ENCODE measurements around the gene CFAP74. TPM values are rescaled to one million over a fixed set of nuclear protein-coding genes. Genes with fewer than 3 reads are reported as not detected.

CFAP74 gene
- total RNA-seq, 1 experiment from 2014 or later = not detected

DNA sequence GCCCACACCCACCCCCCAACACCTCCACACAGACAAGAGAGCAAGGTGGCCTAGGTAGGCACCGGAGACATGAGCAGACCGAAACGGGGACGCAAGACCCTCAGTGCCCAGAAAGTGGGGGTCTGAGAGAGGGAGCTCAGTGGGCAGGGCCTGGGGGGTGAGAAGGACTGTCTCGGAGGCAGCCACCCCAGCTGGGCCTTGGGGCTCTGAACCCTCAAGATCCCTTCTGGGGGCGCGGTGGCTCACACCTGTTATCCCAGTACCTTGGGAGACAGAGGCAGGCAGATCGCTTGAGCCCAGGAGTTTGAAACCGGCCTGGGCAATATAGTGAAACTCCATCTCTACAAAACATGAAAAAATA is 103.6 kb downstream of the CFAP74 start:
- Histone ChIP-seq H3K27me3 (replicated peaks; ENCODE audit: insufficient read depth, low read depth, low read length, poor library complexity) (no peaks in the 10 kb centered on the region), H3K9me3 (ENCODE audit: low read depth, low read length, poor library complexity, severe bottlenecking) (no peaks in the 10 kb centered on the region), H3K36me3 (ENCODE audit: insufficient read depth, low read length, poor library complexity, severe bottlenecking) (no peaks in the 10 kb centered on the region), H3K4me1 (ENCODE audit: insufficient read depth, low read length, poor library complexity, severe bottlenecking) (peaks cover 7% of the 10 kb centered on the region), H3K4me3 (ENCODE audit: low read depth, low read length, poor library complexity, severe bottlenecking) (no peak overlapping the region), H3K27ac (ENCODE audit: low read depth, low read length, poor library complexity, severe bottlenecking) (no peak overlapping the region)
- no TSS peak for BruUV-seq (replicated peaks)
- intact Hi-C loops (cut with micrococcal nuclease; ENCODE audit: unreplicated experiment) = no loop called here
- POLR2A ChIA-PET (ENCODE audit: low non-redundant PET) = no interaction called here
- TF ChIP-seq EZH2 (IDR thresholded peaks at IDR 0.05; ENCODE audit: borderline replicate concordance, low read depth, low read length, poor library complexity, severe bottlenecking) = no peak
- TF ChIP-seq, protein P1, sequence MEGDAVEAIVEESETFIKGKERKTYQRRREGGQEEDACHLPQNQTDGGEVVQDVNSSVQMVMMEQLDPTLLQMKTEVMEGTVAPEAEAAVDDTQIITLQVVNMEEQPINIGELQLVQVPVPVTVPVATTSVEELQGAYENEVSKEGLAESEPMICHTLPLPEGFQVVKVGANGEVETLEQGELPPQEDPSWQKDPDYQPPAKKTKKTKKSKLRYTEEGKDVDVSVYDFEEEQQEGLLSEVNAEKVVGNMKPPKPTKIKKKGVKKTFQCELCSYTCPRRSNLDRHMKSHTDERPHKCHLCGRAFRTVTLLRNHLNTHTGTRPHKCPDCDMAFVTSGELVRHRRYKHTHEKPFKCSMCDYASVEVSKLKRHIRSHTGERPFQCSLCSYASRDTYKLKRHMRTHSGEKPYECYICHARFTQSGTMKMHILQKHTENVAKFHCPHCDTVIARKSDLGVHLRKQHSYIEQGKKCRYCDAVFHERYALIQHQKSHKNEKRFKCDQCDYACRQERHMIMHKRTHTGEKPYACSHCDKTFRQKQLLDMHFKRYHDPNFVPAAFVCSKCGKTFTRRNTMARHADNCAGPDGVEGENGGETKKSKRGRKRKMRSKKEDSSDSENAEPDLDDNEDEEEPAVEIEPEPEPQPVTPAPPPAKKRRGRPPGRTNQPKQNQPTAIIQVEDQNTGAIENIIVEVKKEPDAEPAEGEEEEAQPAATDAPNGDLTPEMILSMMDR (conservative IDR thresholded peaks at IDR 0.05; ENCODE audit: low read depth, low read length) = no peak
- CTCF ChIA-PET = no interaction called here
- DNase-seq (ENCODE audit: low spot score) = no peak

DNA sequence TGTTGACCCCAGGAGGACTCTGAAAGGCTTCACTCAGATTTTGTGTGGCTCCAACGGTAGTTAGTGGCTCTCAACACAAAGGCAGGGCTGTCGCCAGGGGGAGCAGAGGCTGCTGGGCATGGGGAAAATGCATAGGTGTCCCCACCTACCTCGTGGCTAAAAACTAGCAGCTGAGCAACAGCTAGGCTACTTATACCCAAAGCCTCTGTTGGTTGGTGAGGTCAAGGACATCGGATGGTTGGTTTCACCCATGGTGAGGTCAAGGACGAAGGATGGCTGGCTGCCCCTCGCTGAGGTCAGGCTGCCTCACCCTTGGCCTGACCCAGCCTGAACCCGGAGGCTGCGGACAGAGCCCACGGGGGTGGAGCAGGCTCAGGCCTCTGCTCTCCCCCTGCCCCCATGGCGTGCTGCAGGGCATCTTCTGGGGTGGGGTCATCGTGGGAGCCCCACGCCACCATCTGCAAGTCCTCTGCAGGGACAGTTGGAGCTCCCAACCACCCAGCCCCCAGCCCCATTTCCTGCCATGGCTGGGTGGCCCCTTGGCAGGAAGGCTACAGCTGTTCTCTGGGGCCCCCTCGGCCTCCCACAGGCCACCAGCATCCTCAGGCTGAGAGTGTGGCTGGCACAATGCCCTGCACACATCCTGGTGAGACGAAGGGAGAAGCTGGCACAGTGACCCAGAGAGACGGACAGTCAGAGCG is 104.2 kb downstream of the CFAP74 start:
- no TSS peak for BruUV-seq (replicated peaks)
- no peak overlapping the region for H3K27ac ChIP-seq (ENCODE audit: low read depth, low read length, poor library complexity, severe bottlenecking)
- POLR2A ChIA-PET (ENCODE audit: low non-redundant PET) = no interaction called here
- intact Hi-C loops (cut with micrococcal nuclease; ENCODE audit: unreplicated experiment) = no loop called here
- no peak for DNase-seq (ENCODE audit: low spot score)
- no peaks in the 10 kb centered on the region for H3K27me3 ChIP-seq (replicated peaks; ENCODE audit: insufficient read depth, low read depth, low read length, poor library complexity)
- H3K4me1 ChIP-seq (ENCODE audit: insufficient read depth, low read length, poor library complexity, severe bottlenecking) = peaks cover 12% of the 10 kb centered on the region
- CTCF ChIA-PET = no interaction called here
- H3K9me3 ChIP-seq (ENCODE audit: low read depth, low read length, poor library complexity, severe bottlenecking) = no peaks in the 10 kb centered on the region
- H3K4me3 ChIP-seq (ENCODE audit: low read depth, low read length, poor library complexity, severe bottlenecking) = no peak overlapping the region
- no peaks in the 10 kb centered on the region for H3K36me3 ChIP-seq (ENCODE audit: insufficient read depth, low read length, poor library complexity, severe bottlenecking)
- TF ChIP-seq, protein P1 (conservative IDR thresholded peaks at IDR 0.05; ENCODE audit: low read depth, low read length) = no peak; the same call in 1 of the 2 replicates
- no peak for TF ChIP-seq EZH2 (IDR thresholded peaks at IDR 0.05; ENCODE audit: borderline replicate concordance, low read depth, low read length, poor library complexity, severe bottlenecking)

DNA sequence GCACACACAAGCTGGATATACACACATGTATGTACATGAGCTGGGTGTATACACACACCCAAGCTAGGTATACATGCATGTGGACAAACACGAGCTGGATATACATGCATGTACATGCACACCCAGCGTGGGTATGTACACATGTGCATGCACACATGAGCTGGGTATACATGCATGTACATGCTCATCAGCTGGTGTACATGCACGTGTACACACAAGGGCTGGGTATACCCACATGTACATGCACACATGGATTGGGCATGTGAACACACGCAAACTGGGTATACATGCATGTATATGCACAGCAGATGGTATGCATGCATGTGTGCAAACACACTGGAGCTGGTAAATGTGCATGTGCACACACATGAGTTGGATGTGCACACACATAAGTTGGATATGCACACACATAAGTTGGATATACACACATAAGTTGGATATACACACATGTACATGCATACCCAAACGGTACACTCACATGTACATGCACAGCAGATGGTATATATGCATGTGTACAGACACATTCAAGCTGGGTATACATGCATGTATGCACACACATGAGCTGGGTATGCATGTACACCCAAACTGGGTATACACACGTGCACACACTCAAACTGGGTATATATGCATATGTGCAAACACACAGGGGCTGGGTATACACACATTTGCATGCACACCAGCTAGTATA is 105.2 kb downstream of the CFAP74 start:
- intact Hi-C loops (cut with micrococcal nuclease; ENCODE audit: unreplicated experiment) = no loop called here
- TF ChIP-seq, protein P1 (conservative IDR thresholded peaks at IDR 0.05; ENCODE audit: low read depth, low read length) = no peak
- TF ChIP-seq EZH2 (IDR thresholded peaks at IDR 0.05; ENCODE audit: borderline replicate concordance, low read depth, low read length, poor library complexity, severe bottlenecking) = no peak
- Histone ChIP-seq H3K4me3 (ENCODE audit: low read depth, low read length, poor library complexity, severe bottlenecking) (no peak overlapping the region), H3K27ac (ENCODE audit: low read depth, low read length, poor library complexity, severe bottlenecking) (no peak overlapping the region), H3K36me3 (ENCODE audit: insufficient read depth, low read length, poor library complexity, severe bottlenecking) (no peaks in the 10 kb centered on the region), H3K27me3 (replicated peaks; ENCODE audit: insufficient read depth, low read depth, low read length, poor library complexity) (no peaks in the 10 kb centered on the region), H3K4me1 (ENCODE audit: insufficient read depth, low read length, poor library complexity, severe bottlenecking) (peaks cover 13% of the 10 kb centered on the region), H3K9me3 (ENCODE audit: low read depth, low read length, poor library complexity, severe bottlenecking) (no peaks in the 10 kb centered on the region)
- no TSS peak for BruUV-seq (replicated peaks)
- ChIA-PET POLR2A (ENCODE audit: low non-redundant PET) (no interaction called here), CTCF (interaction anchor here (0.8 kb wide), 1 partner anchor 132 kb away, joined by 6 read pairs; no protein-coding TSS in a partner anchor)
- DNase-seq (ENCODE audit: low spot score) = no peak
